ENCODE measurements around the gene BHMT2.

The BHMT2 gene

GRCh38 chr5:79074641-79075040, 5.1 kb downstream of the BHMT2 start:
- no peak for DNase-seq

- no peak for DNase-seq
Observed at GRCh38 chr5:79075646-79076426, 6.3 kb downstream of the BHMT2 start.

- no peak for DNase-seq
Observed at GRCh38 chr5:79076819-79077218, 7.3 kb downstream of the BHMT2 start.

- no peak for DNase-seq
Observed at GRCh38 chr5:79077680-79078365, 8.3 kb downstream of the BHMT2 start.

- no peak for DNase-seq
Observed at GRCh38 chr5:79080804-79081203, 11.2 kb downstream of the BHMT2 start.

- no peak for DNase-seq
Observed at GRCh38 chr5:79081779-79082178, 12.2 kb downstream of the BHMT2 start.

- no peak for DNase-seq
Observed at GRCh38 chr5:79086116-79086515, 16.5 kb downstream of the BHMT2 start.

GRCh38 chr5:79088507-79088906, 18.9 kb downstream of the BHMT2 start:
- no peak for DNase-seq

GRCh38 chr5:79091064-79091463, 21.5 kb downstream of the BHMT2 start:
- DNase-seq: no peak

- no peak for DNase-seq
Observed at GRCh38 chr5:79093762-79094161, 24.2 kb downstream of the BHMT2 start.

GRCh38 chr5:79105868-79106267, 36.3 kb downstream of the BHMT2 start:
- DNase-seq: no peak

- DNase-seq: no peak
Observed at GRCh38 chr5:79107020-79107796, 37.6 kb downstream of the BHMT2 start.

GRCh38 chr5:79108086-79108485, 38.5 kb downstream of the BHMT2 start:
- no peak for DNase-seq

GRCh38 chr5:79108792-79109191, 39.2 kb downstream of the BHMT2 start:
- DNase-seq: no peak

GRCh38 chr5:79109527-79110492, 40.2 kb downstream of the BHMT2 start:
- DNase-seq: peak; percentile 50

- DNase-seq: no peak
Observed at GRCh38 chr5:79111387-79111959, 41.9 kb downstream of the BHMT2 start, which contains the start of gene BHMT. TSS of gene BHMT (plus strand) at chr5:79111809. CDS start at chr5:79111886, 77 bp downstream.

GRCh38 chr5:79111960-79112702, 42.6 kb downstream of the BHMT2 start:
- no peak for DNase-seq

GRCh38 chr5:79112703-79113058, 43.1 kb downstream of the BHMT2 start:
- DNase-seq: no peak

- no peak for DNase-seq
Observed at GRCh38 chr5:79119486-79119885, 49.9 kb downstream of the BHMT2 start.

GRCh38 chr5:79120221-79120620, 50.7 kb downstream of the BHMT2 start:
- DNase-seq: peak; percentile 26

GRCh38 chr5:79122973-79123372, 53.4 kb downstream of the BHMT2 start:
- DNase-seq: no peak

All from activated CD4-positive, alpha-beta T cell treated with anti-CD3 and anti-CD28 coated beads for 48 hours (primary cell).